T-helper 17 cell (primary cell): Measurements from ENCODE around the gene NEURL1B. TPM values are rescaled to one million over a fixed set of nuclear protein-coding genes. Genes with fewer than 3 reads are reported as not detected.
A peak's percentile ranks its signal among the peaks of the same experiment; 100 is the strongest.
"Not testable (repeated sequence)": the region's sequence is repeated elsewhere in the genome, so short reads cannot be mapped to it uniquely, and the experiment has no call there.

Experiments used
- ATAC-seq: fragments of 150-1000 bp; cut with Tn5 transposase; 2 replicates; pipeline ENCODE4 v1.10.0; 2021; ENCODE audit warnings: mild to moderate bottlenecking, moderate library complexity
- DNase-seq, 3 donors: peaks; one replicate each; pipeline versions ENCODE4 v3.0.0 to v3.0.0-alpha.2; 2020 to 2021
- H3K9me3 ChIP-seq: one replicate; pipeline ENCODE4 v1.7.0; 2013; ENCODE audit warnings: low read length, mild to moderate bottlenecking; ENCODE audit not compliant: control insufficient read depth, poor library complexity, severe bottlenecking
- H3K27ac Mint-ChIP-seq: one replicate; pipeline ENCODE4 v1.8.0; 2022; ENCODE audit warnings: mild to moderate bottlenecking, moderate library complexity, mixed read lengths
- H3K27me3 Mint-ChIP-seq: one replicate; pipeline ENCODE4 v1.8.0; 2022; ENCODE audit warnings: mixed read lengths
- H3K36me3 Mint-ChIP-seq: one replicate; pipeline ENCODE4 v1.8.0; 2022; ENCODE audit warnings: low read depth, mixed read lengths
- H3K4me1 Mint-ChIP-seq: one replicate; pipeline ENCODE4 v1.8.0; 2022; ENCODE audit warnings: mild to moderate bottlenecking, mixed read lengths
- H3K4me3 Mint-ChIP-seq: one replicate; pipeline ENCODE4 v1.8.0; 2022; ENCODE audit warnings: mild to moderate bottlenecking, moderate library complexity, mixed read lengths
- total RNA-seq, 4 donors: library from RNA in 2 of 4; stranded (reverse) in 2 of 4; gene quantifications; one replicate each; pipeline ENCODE4 v1.2.3 and lab custom pipeline; 2022 to 2026

The NEURL1B gene
- total RNA-seq, 2 donors from 2014 or later = 0.07 to 0.23 TPM

- H3K9me3 ChIP-seq = no peaks in the 10 kb centered on the region
- Mint-ChIP-seq H3K27me3 (peaks cover 22% of the 10 kb centered on the region), H3K4me3 (peak overlapping the region; percentile 97), H3K36me3 (no peaks in the 10 kb centered on the region), H3K4me1 (peaks cover 20% of the 10 kb centered on the region), H3K27ac (peak overlapping the region; percentile 97)
- peak; percentile 96 for ATAC-seq
- DNase-seq = peak; percentile 66 to 76 (median 70)
Measured at GRCh38 chr5:172697123-172698121, 56.4 kb downstream of the NEURL1B start.

- H3K9me3 ChIP-seq = no peaks in the 10 kb centered on the region
- DNase-seq = no peak
- no peaks in the 10 kb centered on the region for H3K36me3 Mint-ChIP-seq
- no peak overlapping the region for H3K4me3 Mint-ChIP-seq
- H3K27ac Mint-ChIP-seq = no peak overlapping the region
- H3K4me1 Mint-ChIP-seq = peaks cover 20% of the 10 kb centered on the region
- H3K27me3 Mint-ChIP-seq = peaks cover 37% of the 10 kb centered on the region
- no peak for ATAC-seq
Measured at GRCh38 chr5:172699423-172699822, 58.4 kb downstream of the NEURL1B start.

GRCh38 chr5:172699999-172700364 is 58.9 kb downstream of the NEURL1B start:
- H3K27me3 Mint-ChIP-seq = peaks cover 42% of the 10 kb centered on the region
- H3K4me3 Mint-ChIP-seq = no peak overlapping the region
- H3K36me3 Mint-ChIP-seq = peaks cover 2% of the 10 kb centered on the region
- DNase-seq = no peak
- ATAC-seq = no peak
- H3K9me3 ChIP-seq = no peaks in the 10 kb centered on the region
- H3K27ac Mint-ChIP-seq = no peak overlapping the region
- peaks cover 20% of the 10 kb centered on the region for H3K4me1 Mint-ChIP-seq

- Mint-ChIP-seq H3K4me3 (no peak overlapping the region), H3K27me3 (peaks cover 43% of the 10 kb centered on the region), H3K4me1 (peaks cover 20% of the 10 kb centered on the region), H3K36me3 (peaks cover 2% of the 10 kb centered on the region), H3K27ac (no peak overlapping the region)
- ATAC-seq (no peak), DNase-seq (no peak)
- H3K9me3 ChIP-seq = no peaks in the 10 kb centered on the region
Measured at GRCh38 chr5:172700365-172701290, 59.6 kb downstream of the NEURL1B start.

- DNase-seq (no peak), ATAC-seq (no peak)
- peaks cover 49% of the 10 kb centered on the region for H3K27me3 Mint-ChIP-seq
- no peak overlapping the region for H3K4me3 Mint-ChIP-seq
- H3K9me3 ChIP-seq = no peaks in the 10 kb centered on the region
- H3K36me3 Mint-ChIP-seq = peaks cover 4% of the 10 kb centered on the region
- no peak overlapping the region for H3K27ac Mint-ChIP-seq
- H3K4me1 Mint-ChIP-seq = peaks cover 20% of the 10 kb centered on the region
Measured at GRCh38 chr5:172701291-172701656, 60.2 kb downstream of the NEURL1B start.

- H3K4me1 Mint-ChIP-seq = peaks cover 18% of the 10 kb centered on the region
- no peak for ATAC-seq
- no peaks in the 10 kb centered on the region for H3K9me3 ChIP-seq
- H3K27ac Mint-ChIP-seq = peak overlapping the region; percentile 81
- H3K4me3 Mint-ChIP-seq = no peak overlapping the region
- peaks cover 4% of the 10 kb centered on the region for H3K36me3 Mint-ChIP-seq
- peaks cover 64% of the 10 kb centered on the region for H3K27me3 Mint-ChIP-seq
- no peak for DNase-seq
Measured at GRCh38 chr5:172703952-172704351, 62.9 kb downstream of the NEURL1B start.

- no peak for DNase-seq
- H3K9me3 ChIP-seq = no peaks in the 10 kb centered on the region
- H3K4me1 Mint-ChIP-seq = peaks cover 20% of the 10 kb centered on the region
- peak overlapping the region; percentile 22 for H3K27ac Mint-ChIP-seq
- peaks cover 4% of the 10 kb centered on the region for H3K36me3 Mint-ChIP-seq
- H3K27me3 Mint-ChIP-seq = peaks cover 60% of the 10 kb centered on the region
- no peak for ATAC-seq
- no peak overlapping the region for H3K4me3 Mint-ChIP-seq
Measured at GRCh38 chr5:172705576-172706084, 64.6 kb downstream of the NEURL1B start.

- DNase-seq (no peak), ATAC-seq (no peak)
- no peak overlapping the region for H3K27ac Mint-ChIP-seq
- H3K36me3 Mint-ChIP-seq = peaks cover 5% of the 10 kb centered on the region
- H3K27me3 Mint-ChIP-seq = peaks cover 52% of the 10 kb centered on the region
- no peak overlapping the region for H3K4me3 Mint-ChIP-seq
- peaks cover 21% of the 10 kb centered on the region for H3K4me1 Mint-ChIP-seq
- H3K9me3 ChIP-seq = no peaks in the 10 kb centered on the region
Measured at GRCh38 chr5:172706796-172707195, 65.7 kb downstream of the NEURL1B start.

- Mint-ChIP-seq H3K27ac (peak overlapping the region; percentile 16), H3K36me3 (peaks cover 6% of the 10 kb centered on the region), H3K4me3 (no peak overlapping the region), H3K4me1 (peaks cover 20% of the 10 kb centered on the region), H3K27me3 (peaks cover 50% of the 10 kb centered on the region)
- no peak for ATAC-seq
- H3K9me3 ChIP-seq = no peaks in the 10 kb centered on the region
- no peak for DNase-seq
Measured at GRCh38 chr5:172707285-172708182, 66.5 kb downstream of the NEURL1B start.

GRCh38 chr5:172708183-172708505 is 67.1 kb downstream of the NEURL1B start:
- no peaks in the 10 kb centered on the region for H3K9me3 ChIP-seq
- peaks cover 25% of the 10 kb centered on the region for H3K4me1 Mint-ChIP-seq
- H3K36me3 Mint-ChIP-seq = peaks cover 6% of the 10 kb centered on the region
- ATAC-seq = no peak
- peaks cover 44% of the 10 kb centered on the region for H3K27me3 Mint-ChIP-seq
- no peak for DNase-seq
- H3K4me3 Mint-ChIP-seq = no peak overlapping the region
- H3K27ac Mint-ChIP-seq = no peak overlapping the region

GRCh38 chr5:172710676-172711075 is 69.6 kb downstream of the NEURL1B start:
- ATAC-seq = peak; percentile 74
- Mint-ChIP-seq H3K4me1 (peaks cover 26% of the 10 kb centered on the region), H3K27me3 (peaks cover 29% of the 10 kb centered on the region), H3K36me3 (peaks cover 4% of the 10 kb centered on the region), H3K27ac (peak overlapping the region; percentile 85), H3K4me3 (peak overlapping the region; percentile 55)
- no peak for DNase-seq
- no peaks in the 10 kb centered on the region for H3K9me3 ChIP-seq

GRCh38 chr5:172711321-172711861 is 70.3 kb downstream of the NEURL1B start:
- not testable (repeated sequence) for ATAC-seq

More at GRCh38 chr5:172711321-172711861, 70.3 kb downstream of the NEURL1B start:
- not testable (repeated sequence) for DNase-seq, H3K9me3 ChIP-seq, H3K36me3 Mint-ChIP-seq
- Mint-ChIP-seq H3K4me3 (peak overlapping the region; percentile 55), H3K27me3 (peaks cover 24% of the 10 kb centered on the region), H3K27ac (peak overlapping the region; percentile 85), H3K4me1 (peaks cover 26% of the 10 kb centered on the region)
